Lower leg skin (tissue), 3 donors: Measurements from ENCODE around the gene FGF19.
"Not testable (repeated sequence)": the region's sequence is repeated elsewhere in the genome, so short reads cannot be mapped to it uniquely, and the experiment has no call there.

Experiments
- POLR2A ChIP-seq, 2 donors: fragments of 450-650 bp; IDR thresholded peaks; one replicate each; pipeline ENCODE4 v1.6.1; 2016 to 2017; ENCODE audit warnings: antibody characterized with exemption in 2 of 2, mild to moderate bottlenecking in 1 of 2, moderate library complexity in 1 of 2
- TF ChIP-seq, protein P1 (sequence below), 3 donors: fragments of 450-650 bp; IDR thresholded peaks; one replicate each; pipeline ENCODE4 v1.5.1; 2016; ENCODE audit warnings: antibody characterized with exemption in 3 of 3, mild to moderate bottlenecking in 3 of 3, moderate library complexity in 2 of 3

DNA sequence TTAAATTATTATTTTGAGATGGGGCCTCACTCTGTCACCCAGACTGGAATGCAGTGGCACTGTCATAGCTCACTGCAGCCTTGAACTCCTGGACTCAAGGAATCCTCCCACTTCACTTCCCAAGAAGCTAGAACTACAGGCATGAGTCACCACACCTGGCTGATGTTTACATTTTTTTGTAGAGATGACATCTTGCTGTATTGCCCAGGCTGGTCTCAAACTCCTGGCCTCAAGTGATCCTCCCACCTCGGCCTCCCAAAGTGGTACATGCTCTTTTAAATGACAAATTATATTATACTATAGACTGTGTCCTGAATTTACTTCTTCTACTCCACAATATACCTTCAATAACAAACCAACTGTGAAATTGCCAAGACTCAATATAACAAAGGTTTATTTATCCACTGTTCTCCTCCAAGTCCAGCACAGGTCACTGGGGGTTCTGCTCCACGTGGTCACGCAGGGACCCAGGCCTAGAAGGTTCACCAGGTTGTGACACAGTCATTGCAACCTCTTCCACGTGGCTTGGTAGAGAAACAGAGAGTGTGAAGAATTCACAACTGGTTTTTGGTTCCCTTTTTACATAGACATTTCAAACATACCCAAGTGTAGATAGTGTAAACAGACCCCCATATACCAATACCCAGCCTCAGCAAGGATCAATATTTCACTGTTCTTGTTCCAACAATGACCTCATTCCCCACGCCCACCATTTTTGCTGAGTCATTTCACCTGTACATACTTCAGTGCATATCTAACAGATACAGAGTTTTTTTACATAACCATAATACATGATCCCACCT, 15.7 kb downstream of the FGF19 start:
- TF ChIP-seq, protein P1, sequence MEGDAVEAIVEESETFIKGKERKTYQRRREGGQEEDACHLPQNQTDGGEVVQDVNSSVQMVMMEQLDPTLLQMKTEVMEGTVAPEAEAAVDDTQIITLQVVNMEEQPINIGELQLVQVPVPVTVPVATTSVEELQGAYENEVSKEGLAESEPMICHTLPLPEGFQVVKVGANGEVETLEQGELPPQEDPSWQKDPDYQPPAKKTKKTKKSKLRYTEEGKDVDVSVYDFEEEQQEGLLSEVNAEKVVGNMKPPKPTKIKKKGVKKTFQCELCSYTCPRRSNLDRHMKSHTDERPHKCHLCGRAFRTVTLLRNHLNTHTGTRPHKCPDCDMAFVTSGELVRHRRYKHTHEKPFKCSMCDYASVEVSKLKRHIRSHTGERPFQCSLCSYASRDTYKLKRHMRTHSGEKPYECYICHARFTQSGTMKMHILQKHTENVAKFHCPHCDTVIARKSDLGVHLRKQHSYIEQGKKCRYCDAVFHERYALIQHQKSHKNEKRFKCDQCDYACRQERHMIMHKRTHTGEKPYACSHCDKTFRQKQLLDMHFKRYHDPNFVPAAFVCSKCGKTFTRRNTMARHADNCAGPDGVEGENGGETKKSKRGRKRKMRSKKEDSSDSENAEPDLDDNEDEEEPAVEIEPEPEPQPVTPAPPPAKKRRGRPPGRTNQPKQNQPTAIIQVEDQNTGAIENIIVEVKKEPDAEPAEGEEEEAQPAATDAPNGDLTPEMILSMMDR (IDR thresholded peaks at IDR 0.05) = not testable (repeated sequence)
- TF ChIP-seq POLR2A (IDR thresholded peaks at IDR 0.05) = not testable (repeated sequence)
